GM10248 (cell line): Measurements from ENCODE around the gene TET2.

ENCODE experiments used
- CTCF ChIA-PET: fragments of 300-600 bp; sonication (Branson Sonifier 250); formaldehyde crosslinking; extraction: SDS; loops from one replicate; lab custom pipeline; 2021; ENCODE audit warnings: antibody characterized with exemption; lab: Yijun Ruan, JAX
- POLR2A ChIA-PET: fragments of 350-650 bp; sonication (Branson Sonifier 250); formaldehyde crosslinking; extraction: SDS; loops from one replicate; lab custom pipeline; 2020; ENCODE audit warnings: antibody characterized with exemption; lab: Yijun Ruan, JAX
- DNase-seq: peaks from one replicate; pipeline ENCODE4 v3.0.0; 2012; ENCODE audit errors: extremely low spot score
- TF ChIP-seq, protein P1 (sequence below): IDR thresholded peaks from 2 replicates; pipeline ENCODE4 v1.5.1; 2012; ENCODE audit warnings: mild to moderate bottlenecking, low read depth; ENCODE audit errors: extremely low read depth, missing control alignments, control extremely low read depth

The TET2 gene

DNA sequence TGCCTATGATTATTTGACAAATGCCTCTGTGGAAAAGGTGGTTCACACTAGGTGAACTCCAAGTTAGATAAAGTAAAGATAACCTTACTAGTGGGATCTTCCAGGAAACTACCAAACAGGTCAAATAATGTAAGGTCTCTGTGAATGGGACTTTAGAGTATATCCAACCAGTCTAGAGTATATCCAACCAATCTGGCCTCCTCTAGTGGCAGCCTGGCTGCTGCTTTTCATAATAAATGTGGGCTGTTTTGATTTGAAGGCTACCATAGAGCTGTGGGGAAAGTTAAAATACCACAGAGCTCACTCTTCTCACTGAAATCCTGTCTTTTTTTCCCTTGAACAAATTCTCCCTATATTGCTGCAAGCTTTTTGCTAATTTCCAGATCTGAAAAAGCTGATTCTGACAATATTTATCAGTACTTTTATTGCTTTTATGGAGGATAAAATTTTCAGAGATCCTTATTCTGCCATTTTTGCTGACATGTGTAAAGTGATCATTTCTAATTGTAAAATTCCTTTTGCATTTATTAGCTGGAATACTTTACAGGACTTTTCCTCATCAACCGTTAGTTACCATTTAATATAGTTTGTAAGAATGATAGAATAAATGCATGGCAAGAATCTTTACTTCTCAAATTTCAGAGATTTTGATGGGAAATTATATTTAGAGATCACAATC lies 111.3 kb downstream of the TET2 start:
- CTCF ChIA-PET, result interaction anchor here (1.0 to 1.4 kb wide), 3 partner anchors 7 to 327 kb away, joined by 3 to 4 read pairs (median 3); no protein-coding TSS in a partner anchor
- no peak for DNase-seq
- POLR2A ChIA-PET, result no interaction called here
- TF ChIP-seq, protein P1, sequence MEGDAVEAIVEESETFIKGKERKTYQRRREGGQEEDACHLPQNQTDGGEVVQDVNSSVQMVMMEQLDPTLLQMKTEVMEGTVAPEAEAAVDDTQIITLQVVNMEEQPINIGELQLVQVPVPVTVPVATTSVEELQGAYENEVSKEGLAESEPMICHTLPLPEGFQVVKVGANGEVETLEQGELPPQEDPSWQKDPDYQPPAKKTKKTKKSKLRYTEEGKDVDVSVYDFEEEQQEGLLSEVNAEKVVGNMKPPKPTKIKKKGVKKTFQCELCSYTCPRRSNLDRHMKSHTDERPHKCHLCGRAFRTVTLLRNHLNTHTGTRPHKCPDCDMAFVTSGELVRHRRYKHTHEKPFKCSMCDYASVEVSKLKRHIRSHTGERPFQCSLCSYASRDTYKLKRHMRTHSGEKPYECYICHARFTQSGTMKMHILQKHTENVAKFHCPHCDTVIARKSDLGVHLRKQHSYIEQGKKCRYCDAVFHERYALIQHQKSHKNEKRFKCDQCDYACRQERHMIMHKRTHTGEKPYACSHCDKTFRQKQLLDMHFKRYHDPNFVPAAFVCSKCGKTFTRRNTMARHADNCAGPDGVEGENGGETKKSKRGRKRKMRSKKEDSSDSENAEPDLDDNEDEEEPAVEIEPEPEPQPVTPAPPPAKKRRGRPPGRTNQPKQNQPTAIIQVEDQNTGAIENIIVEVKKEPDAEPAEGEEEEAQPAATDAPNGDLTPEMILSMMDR, result no peak

DNA sequence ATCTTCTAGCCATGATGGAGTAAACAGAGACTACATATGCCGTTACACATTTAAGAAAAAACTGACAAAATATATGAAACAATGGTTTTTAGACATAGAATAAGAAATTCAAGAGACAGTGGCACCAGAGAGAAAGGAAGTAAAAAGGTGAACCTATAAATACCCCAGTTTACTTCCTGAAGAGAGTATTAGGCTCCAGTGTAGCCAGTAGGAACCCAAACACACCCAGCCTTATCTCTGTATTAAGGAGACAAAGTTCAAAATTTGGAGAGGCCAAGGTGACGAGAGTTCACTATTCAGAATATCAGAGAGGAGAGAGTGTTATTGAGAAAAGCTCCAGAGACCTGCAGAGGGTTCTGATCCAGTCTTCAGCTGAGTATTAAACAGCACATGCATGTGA lies 119.0 kb downstream of the TET2 start:
- POLR2A ChIA-PET, result no interaction called here
- CTCF ChIA-PET, result interaction anchor here (1.0 to 1.2 kb wide), 2 partner anchors 9 to 15 kb away, joined by 3 to 4 read pairs; no protein-coding TSS in a partner anchor
- DNase-seq, result no peak
- TF ChIP-seq, protein P1, result no peak

DNA sequence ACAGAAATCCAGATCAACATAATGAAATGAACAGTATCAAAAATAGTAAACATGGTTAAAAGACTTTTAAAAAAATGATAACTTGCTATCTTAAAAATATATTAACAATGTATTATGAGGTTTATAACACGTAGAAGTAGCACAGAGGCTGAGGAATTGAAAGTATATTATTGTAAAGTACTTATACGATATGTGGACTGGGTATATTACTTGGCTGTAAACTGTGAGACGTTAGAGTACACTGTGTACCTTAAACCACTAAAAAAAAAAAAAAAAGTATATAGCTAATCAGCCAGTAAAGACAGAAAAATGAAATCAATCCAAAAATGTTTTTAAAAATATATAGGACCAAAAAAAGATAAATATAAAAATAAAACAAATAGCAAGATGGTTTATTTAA lies 120.6 kb downstream of the TET2 start:
- ChIA-PET CTCF (interaction anchor here (1.0 kb wide), 1 partner anchor 9 kb away, joined by 3 read pairs; no protein-coding TSS in a partner anchor), POLR2A (no interaction called here)
- DNase-seq, result no peak
- TF ChIP-seq, protein P1, result no peak

DNA sequence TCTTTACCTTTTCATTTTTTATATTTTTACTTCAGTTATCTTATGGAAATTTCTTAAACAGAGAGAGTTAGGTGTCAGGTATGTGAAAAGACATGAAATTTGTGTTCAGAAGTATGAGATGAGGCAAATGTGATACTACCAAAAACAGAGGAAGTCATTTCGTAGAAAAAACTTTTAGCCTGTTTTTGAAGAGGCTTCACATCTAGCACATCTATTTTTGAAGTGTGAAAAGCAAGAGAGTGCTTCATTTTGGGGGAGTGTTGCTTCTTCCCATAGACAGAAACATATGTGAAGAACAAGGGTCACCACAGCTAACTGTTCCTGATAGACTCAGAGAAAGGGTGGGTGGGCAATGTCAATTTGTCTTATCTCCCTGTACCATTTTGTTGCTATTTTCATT lies 125.3 kb downstream of the TET2 start:
- CTCF ChIA-PET, result interaction anchor here (1.2 to 1.6 kb wide), 2 partner anchors 10 to 114 kb away, joined by 3 read pairs; no protein-coding TSS in a partner anchor
- no peak for DNase-seq
- TF ChIP-seq, protein P1, result no peak
- POLR2A ChIA-PET, result no interaction called here

DNA sequence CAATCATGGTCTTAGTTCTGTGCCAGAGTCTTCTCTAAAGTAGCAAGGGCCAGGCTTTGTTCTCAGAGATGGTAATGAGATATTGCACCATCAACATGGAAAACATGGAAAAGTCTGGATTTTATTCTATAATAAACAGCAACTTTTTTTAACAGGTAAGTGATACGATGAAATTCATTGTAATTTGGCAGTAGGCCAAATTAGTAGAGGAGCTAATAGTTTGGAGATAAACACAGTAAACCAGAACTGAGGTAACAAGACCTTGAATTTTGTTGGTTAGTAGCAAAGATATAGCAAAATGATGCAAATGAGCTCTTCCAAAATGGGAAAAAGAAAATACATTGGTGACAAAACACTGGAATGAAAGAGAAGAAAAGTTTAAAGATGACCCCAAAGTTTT lies 126.6 kb downstream of the TET2 start:
- TF ChIP-seq, protein P1, result no peak
- CTCF ChIA-PET, result interaction anchor here (1.2 to 1.6 kb wide), 3 partner anchors 11 to 113 kb away, joined by 3 read pairs; no protein-coding TSS in a partner anchor
- POLR2A ChIA-PET, result no interaction called here
- DNase-seq, result no peak

DNA sequence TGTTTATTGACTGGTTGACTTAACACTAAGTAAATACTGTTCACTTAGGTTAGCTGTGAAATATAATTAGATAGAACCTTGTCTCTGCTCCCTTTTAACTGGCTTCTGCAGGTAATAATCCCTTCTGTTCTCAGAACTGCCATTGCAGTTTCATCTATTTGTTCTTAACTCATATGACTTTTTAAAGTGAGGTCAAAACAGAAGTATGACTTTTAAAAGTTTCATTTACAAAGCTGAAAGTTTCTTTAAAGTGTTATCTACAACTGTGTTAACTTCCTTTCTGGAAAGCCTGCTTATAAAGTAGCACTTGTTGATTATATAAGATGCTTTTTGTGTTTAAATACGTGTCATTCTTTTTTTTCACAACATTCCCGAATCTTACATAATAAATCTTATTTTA lies 127.4 kb downstream of the TET2 start:
- CTCF ChIA-PET, result interaction anchor here (1.5 kb wide), 1 partner anchor 34 kb away, joined by 3 read pairs; no protein-coding TSS in a partner anchor
- TF ChIP-seq, protein P1, result no peak
- no peak for DNase-seq
- POLR2A ChIA-PET, result no interaction called here
